Mammary epithelial cell (primary cell): Measurements from ENCODE around the gene OSER1.

Experiments
- CTCF ChIP-seq, 2 donors: IDR thresholded peaks in 1 of 2; conservative IDR thresholded peaks in 1 of 2; 2 replicates each; pipeline ENCODE4 v1.5.1; 2011 to 2012; ENCODE audit warnings: inconsistent platforms in 2 of 2, low read length in 2 of 2, mild to moderate bottlenecking in 2 of 2, control low read depth in 1 of 2, low read depth in 1 of 2; ENCODE audit not compliant: insufficient read depth in 1 of 2; ENCODE audit errors: extremely low read depth in 1 of 2
- EZH2 ChIP-seq: IDR thresholded peaks from 2 replicates; pipeline ENCODE4 v1.6.1; 2012; ENCODE audit warnings: low read length, inconsistent platforms, borderline replicate concordance

GRCh38 chr20:44253528-44253927 lies 43.0 kb upstream of the OSER1 start:
- TF ChIP-seq CTCF (conservative IDR thresholded peaks at IDR 0.05 in 1 of 2, IDR thresholded peaks at IDR 0.05 in 1 of 2; ENCODE audit: extremely low read depth in 1 of 2, insufficient read depth in 1 of 2, low read depth in 1 of 2, low read length in 2 of 2), result no peak
- no peak for TF ChIP-seq EZH2
